DMS 273 (cell line): Measurements from ENCODE around the gene ITGA1.
"Not testable (repeated sequence)": the region's sequence is repeated elsewhere in the genome, so short reads cannot be mapped to it uniquely, and the experiment has no call there.

Experiments
- DNase-seq: peaks from one replicate; lab custom pipeline; 2025; ENCODE audit not compliant: unreplicated experiment; lab: John Stamatoyannopoulos, UW

ITGA1 gene

DNA sequence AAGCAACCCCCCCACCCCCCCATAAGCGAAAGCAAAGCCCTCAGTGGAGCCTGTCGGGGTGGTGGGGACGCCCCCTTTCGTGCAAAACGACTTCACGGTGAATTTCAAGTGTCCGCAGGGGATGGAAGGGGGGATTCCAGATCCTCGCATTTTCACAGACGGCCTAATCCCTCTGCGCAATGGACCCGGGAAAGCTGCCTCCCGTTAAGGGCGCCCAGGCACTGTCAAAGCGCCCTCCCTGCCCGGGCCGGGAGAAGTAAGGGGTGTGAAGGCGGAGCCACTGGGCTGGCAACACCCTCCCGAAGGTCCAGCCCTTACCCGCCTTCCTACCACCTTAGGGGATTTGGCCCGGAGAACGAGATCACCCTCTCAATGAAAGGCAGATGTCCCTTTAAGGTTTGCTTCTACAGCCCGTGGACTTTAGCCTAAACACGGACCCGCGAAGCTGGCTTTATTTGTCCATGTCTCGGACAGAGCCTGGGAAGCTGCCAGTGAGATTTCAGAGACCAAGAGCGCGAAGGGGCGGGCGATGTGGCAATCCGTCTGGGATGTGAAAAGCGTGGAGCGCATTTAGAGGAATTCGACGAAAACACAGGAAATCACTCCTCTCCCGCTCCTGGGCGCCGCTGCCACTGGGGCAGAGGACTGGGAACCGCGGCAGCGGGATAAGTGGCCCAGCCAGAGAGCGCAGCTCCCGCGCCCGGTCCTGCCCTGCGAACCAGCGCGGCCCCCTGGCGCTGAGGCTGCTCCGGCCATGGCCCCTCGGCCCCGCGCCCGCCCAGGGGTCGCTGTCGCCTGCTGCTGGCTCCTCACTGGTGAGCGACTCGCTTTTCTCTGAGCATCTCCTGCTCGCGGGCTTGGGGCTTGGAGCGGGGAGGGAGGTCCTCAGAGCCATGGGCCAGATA, at the start of gene ITGA1, which contains the start of gene PELO:
Gene ITGA1, plus strand, starts transcription at position 317 of the 905 bp plus-strand sequence. Its CDS starts 438 bp downstream, at position 755.
Gene PELO, plus strand, starts transcription at position 317 of the 905 bp plus-strand sequence. CDS start 12,479 bp downstream, outside the sequence.
- DNase-seq, result peak; percentile 59

DNA sequence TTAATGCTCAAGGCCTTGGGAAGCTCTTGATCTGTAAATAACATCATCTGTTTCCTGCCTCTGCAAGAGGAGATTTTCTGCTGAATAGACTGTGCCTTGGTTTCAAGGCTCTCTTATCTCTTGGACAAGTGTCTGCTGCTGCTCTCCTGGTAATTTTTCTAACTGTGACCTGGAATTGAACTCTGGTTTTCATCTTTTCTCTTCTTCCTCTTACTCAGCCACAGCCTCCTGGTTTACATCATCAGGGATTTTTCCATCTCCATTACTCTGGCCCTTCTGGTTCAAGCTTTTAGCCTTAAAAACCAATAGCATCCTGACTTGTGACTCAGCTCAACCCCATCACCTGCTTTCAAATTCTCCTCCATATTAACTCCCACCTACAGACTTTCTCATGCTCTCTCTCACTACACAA, 49.6 kb upstream of the ITGA1 start:
- no peak for DNase-seq

DNA sequence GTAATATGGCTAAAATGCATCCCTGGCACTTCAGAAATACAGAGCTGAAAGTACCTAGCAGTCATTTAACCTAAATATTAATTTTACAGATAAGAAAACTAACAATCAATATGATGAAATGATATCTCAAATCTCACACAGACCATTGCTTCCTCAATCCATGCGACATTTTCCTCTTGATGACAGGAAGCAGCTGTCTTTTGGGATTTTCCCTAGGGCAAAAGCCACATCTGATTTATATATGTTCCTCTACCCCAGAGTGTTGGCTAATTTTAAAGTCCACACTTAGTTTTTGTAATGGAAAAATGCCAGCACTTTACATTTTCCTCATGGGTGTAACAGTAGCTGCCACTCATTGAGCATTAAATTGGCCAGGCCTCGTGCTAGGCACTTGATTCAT, 47.7 kb upstream of the ITGA1 start:
- DNase-seq, result no peak

DNA sequence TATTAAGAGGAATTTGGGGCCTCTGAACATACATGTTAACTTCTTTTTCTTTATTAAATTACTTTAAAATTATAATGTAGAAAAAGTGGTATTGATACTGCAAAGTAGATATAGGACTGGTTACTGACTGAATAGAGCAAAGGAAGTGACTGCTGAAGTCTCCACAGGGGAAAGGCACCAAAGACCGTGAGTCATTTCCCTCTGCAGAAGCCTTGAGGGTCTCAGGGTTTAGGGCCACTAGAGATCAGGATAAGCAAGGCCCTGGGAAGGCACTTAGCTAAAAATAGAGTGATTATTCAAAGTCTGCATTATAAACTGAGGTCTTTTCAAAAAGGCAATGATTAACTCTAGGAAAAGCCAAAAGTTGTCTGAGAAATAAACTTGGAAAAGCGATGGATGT, 44.7 kb upstream of the ITGA1 start:
- DNase-seq, result no peak

DNA sequence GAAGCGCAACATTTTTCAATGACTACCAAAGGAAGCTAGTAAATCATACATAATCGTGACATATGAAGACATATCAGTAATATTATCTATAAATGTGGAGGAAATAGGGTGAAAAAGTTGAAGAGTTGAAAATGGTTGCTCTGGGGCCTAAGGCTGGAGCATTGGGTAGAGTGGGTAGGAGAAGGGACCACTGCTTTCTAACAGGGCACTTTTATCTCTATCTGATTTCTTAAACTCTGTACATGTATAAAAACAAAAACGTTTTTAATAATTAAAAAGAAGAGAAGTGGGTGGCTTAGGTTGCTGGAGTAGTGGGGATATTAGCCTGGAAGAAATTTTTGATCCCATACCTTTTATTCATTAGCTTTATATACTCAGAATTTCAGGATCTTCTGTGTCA, 44.2 kb upstream of the ITGA1 start:
- DNase-seq, result no peak

DNA sequence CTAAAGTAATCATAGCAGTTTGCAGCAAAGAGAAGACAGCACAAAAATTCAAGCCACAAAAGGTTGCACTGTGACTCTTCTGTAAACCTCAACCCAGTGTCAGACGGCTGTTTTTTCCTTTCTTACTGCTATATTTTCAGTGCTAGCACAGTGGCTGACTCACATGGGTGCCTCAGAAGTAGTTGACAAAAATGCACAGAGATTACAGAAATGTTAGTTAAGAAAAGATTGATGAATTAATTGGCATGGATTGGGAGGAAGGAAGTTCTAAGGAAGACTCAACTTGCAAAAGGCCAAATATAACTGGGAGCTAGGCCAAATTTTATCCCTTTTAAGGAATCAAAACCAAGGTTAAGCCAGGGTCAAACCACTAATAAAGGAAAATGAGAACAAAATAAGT, 43.7 kb upstream of the ITGA1 start:
- no peak for DNase-seq

DNA sequence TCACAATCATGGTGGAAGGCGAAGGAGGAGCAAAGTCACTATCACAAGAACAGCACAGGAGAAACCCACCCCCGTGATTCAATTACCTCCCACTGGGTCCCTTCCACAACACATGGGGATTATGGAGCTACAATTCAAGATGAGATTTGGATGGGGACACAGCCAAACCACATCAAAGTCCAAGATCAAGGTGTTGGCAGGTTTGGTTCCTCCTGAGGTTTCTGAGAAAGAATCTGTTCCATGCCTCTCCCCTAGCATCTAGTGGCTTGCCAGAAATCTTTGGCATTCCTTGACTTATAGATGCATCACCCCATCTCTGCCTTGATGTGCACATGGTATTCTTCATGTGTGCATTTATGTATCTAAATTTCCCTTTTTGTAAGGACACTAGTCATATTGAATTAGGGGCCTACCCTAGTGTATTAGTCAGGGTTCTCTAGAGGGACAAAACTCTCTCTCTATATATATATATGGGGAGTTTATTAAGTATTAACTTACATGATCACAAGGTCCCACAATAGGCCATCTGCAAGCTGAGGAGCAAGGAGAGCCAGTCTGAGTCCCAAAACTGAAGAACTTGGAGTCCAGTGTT, 42.8 kb upstream of the ITGA1 start:
- DNase-seq, result not testable (repeated sequence)

DNA sequence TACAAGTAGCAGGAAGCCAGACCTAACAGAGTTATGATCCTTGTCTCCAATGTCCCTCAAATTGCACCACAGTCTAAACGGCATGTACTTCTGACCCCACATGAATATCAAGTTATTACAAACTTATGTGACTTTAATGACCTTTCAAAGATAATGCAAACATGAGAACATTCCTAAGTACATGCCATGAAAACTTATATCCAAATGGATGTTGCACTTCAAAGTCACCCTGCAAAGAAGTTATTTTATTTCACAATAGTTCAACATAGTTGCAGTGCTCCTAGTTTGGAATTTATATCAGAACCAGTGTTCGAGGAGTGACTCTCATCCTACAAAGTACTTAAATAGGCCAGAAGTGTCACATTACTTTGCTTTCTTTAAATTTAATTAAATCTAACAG, 41.2 kb upstream of the ITGA1 start:
- no peak for DNase-seq

DNA sequence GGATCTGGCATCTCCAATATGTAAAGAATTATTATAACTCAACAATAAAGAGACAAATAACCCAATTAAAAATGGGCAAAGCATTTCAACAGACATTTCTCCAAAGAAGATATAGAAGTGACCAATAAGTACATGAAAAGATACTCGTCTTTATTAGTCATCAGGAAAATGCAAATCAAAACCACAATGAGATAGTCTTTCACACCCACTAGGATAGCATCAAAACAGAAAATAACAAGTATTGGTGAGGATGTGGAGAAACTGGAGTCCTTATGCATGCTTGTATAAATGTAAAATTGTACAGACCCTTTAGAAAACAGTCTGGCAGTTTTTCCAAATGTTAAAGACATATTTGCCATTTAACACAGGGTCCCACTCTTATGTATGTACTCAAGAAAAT, 39.1 kb upstream of the ITGA1 start:
- DNase-seq, result no peak

DNA sequence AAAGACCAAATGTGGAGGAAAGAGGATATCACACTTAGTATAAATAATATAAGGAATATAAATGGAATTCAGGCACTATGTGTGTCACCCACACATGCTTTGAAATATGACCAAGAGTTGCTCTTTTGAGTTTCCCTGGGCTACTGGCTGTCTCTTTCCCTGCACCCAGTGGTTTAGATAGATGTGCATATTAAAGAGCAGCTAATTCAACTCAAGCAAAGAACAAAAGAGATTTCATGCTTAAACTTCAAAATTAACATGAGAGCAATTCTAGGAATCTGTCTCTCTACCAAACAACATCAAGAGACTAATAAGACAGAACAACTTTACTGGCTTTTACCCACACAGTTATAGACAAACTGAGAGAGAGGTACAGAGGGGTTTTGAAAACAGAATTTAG, 38.0 kb upstream of the ITGA1 start:
- no peak for DNase-seq

DNA sequence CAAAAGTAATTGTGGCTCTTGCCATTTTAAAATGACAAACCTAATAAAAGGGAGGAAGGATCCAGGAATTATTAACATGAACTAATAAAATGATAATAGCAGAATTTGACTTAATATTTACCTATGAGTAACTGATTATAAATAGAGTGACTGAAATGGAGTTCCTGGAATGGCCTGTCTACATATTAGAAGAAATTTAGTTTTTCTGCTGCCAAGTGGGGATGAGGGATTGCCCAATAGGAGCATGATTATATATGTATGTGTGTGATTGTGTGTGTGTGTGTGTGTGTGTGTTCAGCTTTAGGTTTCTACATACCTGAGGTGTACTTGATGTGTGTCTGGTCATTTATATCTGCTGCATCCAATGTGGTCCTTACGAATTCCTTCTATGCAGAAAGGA, 36.6 kb upstream of the ITGA1 start:
- no peak for DNase-seq

DNA sequence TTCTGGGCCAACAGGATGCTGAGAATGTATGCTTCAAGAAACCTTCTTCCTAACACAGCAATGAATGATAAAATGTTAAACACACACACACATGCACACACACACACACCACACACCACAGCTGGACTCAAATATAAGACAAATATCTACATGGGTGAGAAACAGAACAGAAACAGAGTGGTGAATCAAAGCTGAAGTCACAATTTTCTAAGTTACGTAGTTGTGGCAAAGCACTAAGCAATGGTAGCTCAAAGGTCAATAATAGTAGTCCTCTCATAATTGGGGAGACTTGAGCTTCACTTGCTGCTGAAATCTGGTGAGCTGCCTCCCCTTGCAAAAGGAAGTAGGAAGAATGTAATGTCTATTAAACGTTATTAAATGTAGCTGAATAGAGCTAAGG, 33.7 kb upstream of the ITGA1 start:
- DNase-seq, result no peak

DNA sequence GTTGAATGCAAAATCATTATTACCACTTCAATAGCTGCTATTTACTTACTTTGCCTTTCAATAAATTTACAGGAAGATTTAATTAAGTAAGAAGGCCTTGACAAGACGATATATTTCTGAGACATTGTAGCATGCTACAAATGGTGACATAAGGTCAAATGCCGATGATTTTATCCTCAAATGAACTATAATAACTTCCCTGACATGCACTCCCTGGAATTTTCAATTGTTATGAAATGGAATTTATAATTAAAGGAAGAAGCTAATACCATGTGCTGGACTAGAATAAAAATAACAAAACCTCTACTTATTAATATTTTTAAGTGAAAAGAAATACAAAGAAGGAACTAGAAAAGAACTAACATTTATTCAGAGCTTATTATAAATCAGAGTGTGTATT, 30.2 kb upstream of the ITGA1 start:
- no peak for DNase-seq

DNA sequence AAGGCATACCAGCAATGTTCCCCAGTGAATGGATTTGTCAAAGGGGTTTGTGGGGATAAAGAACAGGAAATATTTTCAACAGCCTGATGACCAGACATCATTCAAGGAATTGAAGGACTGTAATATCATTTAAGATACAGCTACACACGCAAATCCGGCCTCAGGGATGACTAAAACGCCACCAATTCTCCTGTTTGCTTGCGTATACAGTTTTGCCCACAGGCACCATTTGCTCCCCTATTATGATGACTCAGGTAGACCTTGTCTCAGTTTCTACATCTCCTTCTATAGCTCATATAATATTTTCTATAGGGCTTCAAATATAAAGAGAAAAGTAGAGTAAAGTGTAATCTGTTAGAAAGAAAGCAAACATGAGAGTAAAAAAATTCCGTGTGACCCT, 29.7 kb upstream of the ITGA1 start:
- no peak for DNase-seq

DNA sequence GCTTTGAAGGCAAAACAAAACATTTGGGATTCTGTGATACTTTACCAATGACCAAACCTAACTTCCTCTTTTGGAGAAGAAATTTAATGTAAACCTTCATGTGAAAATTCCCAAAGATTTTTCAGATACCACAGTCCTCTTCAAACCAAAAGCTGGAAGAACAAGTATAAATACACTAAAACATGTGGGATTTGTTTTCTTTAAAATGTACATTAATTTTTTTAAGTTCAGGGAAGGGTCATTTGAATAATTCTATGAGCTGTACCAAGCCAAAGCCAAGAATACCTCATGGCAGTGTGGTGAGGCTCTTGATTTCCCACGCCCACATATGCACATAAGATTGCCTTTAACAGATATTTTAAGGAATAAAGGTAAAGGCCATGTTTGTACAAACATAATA, 28.4 kb upstream of the ITGA1 start:
- no peak for DNase-seq

DNA sequence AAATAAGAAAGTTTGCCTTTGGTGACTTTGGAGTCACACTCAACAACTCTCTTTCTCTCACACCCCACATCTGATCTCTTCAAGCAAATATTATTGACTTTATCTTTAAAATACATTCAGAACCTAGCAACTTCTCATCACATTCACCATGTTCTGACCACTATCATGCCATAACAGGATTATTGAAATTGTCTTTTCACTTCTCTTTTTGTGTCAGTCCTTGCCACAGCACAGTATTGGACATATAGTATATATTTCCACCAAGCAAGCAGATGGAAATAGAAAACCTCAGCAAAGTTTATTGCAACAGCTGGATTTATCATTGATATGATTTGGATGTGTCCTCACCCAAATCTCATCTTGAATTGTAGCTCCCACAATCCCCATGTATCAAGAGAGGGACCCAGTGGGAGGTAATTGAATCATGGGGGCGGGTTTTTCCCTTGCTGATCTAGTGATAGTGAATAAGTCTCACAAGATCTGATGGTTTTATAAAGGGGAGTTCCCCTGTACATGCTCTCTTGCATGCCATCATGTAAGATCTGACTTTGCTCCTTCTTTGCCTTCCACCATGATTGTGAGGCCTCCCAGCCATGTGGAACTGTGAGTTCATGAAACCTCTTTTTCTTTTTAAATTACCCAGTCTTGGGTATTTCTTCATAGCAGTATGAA, 26.9 kb upstream of the ITGA1 start:
- no peak for DNase-seq

DNA sequence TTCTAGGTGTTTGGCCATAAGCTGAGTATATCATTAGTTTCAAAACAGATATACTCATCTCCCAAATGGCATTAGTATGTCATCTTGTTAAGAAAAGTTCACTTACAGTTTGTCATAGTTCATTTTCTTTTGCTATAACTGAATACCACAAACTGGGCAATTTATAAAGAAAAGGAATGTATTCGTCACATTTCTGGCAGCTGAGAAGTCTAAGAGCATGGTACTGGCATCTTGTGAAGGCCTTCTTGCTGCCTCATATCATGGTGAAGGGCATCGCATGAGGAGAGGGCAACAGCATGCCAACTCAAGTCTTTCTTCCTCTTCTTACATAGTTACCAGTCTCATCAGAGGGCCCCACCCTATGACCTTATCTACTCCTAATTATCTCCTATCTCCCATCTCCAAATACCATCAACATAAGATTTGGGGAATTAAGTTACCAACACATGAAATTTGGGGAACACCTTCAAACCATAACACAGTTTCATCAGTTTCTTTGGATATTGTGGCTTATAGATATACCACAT, 20.4 kb upstream of the ITGA1 start:
- no peak for DNase-seq

DNA sequence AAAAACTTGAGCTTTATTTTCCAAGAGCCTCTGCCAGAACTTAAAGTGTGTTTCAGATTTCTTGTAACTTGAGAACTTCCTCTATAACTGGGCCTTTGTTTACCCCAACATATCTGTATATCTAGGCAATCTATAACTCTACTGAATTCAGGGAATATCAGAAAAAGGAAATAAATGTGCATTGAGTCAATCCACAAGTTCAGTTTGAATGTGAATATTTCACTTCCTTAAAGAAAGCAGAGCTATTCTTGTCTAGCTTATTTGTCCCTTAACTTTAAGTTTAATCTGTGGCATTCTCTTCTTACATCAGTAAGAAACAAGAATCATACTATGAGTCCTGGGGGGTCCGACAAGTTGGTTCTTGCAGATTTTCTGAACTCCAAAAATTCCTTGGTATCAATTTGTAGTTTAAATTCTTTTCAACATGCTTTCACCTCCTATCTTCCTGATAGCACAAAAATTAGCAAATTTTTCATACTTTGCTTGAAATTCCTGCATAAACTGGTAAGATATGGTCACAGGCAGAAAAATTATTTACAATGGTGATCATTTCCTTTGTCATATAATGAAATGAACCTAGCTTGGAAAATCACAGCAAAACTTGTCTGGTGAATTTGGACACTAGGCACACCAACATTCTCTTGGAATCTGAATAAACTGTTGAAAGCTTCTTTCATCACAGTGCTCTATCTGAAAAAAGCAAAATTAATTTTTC, 19.8 kb upstream of the ITGA1 start:
- DNase-seq, result no peak

DNA sequence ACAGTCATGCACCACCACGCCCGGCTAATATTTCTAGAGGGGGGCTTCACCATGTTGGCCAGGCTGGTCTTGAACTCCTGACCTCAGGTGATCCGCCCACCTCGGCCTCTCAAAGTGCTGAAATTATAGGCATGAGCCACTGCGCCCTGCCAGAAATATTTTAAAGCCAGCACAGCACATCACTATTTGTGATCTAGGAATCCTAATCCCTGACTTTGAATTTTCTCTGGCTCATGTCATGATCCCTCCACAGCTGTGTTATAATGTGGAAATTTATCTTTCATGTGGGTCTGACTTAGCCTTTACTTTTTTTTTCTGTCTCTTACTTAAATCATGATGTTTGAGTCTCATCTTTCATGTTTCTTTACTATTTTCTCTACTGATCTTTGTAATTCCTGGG, 18.7 kb upstream of the ITGA1 start:
- no peak for DNase-seq

DNA sequence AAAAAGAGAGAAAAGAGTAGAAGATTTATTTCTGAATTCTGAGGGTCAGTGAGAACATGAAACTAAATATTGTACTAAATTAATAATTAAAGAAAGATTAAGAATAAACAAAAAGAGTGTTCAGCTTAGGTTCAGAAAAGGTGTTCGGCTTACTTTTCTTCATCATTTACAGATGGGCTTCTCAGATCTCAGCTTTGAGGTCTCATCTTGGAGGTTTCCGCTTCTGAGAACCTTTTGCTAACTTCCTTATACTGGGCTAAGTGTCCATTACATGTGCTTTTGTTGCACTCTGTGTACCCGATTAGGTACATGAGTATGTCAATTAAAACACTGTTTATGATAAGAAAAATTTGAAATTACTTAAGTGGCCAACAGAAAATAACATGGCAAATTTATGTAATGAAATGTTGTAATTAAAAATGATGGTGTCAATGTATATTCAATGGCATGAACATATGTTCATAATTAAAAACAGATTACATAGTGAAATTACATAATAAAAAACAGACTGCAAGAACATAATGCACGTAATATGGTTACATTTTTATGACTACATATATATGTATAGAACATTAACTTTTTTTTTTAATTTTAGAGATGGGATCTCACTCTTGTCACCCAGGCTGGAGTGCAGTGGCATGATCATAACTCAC, 17.3 kb upstream of the ITGA1 start:
- DNase-seq, result no peak
